HEK293T (cell line): ENCODE measurements around the gene TNPO1.

ENCODE experiments used
- ELF4 ChIP-seq: fragments of 450-650 bp; IDR thresholded peaks from 2 replicates; pipeline ENCODE4 v1.6.1; 2017; ENCODE audit warnings: antibody characterized with exemption
- FOXM1 ChIP-seq: fragments of 450-650 bp; IDR thresholded peaks from 2 replicates; pipeline ENCODE4 v1.6.1; 2017; ENCODE audit warnings: mild to moderate bottlenecking, borderline replicate concordance
- NFRKB ChIP-seq: fragments of 450-650 bp; IDR thresholded peaks from 2 replicates; pipeline ENCODE4 v1.6.1; 2016; ENCODE audit warnings: mild to moderate bottlenecking, moderate library complexity
- SP1 ChIP-seq: fragments of 450-650 bp; IDR thresholded peaks from 2 replicates; pipeline ENCODE4 v1.6.1; 2017
- SUZ12 ChIP-seq: fragments of 450-650 bp; IDR thresholded peaks from 2 replicates; pipeline ENCODE4 v1.6.1; 2016; ENCODE audit warnings: mild to moderate bottlenecking
- ZNF384 ChIP-seq: fragments of 450-650 bp; IDR thresholded peaks from 2 replicates; pipeline ENCODE4 v1.6.1; 2016
- TF ChIP-seq, protein P1 (sequence below): fragments of 450-650 bp; IDR thresholded peaks from 2 replicates; pipeline ENCODE4 v1.6.1; 2016

GRCh38 chr5:72878854-72879253 lies 62.4 kb downstream of the TNPO1 start:
- TF ChIP-seq FOXM1 (no peak), ELF4 (no peak), NFRKB (no peak), SP1 (no peak), ZNF384 (no peak), SUZ12 (no peak)
- TF ChIP-seq, protein P1, sequence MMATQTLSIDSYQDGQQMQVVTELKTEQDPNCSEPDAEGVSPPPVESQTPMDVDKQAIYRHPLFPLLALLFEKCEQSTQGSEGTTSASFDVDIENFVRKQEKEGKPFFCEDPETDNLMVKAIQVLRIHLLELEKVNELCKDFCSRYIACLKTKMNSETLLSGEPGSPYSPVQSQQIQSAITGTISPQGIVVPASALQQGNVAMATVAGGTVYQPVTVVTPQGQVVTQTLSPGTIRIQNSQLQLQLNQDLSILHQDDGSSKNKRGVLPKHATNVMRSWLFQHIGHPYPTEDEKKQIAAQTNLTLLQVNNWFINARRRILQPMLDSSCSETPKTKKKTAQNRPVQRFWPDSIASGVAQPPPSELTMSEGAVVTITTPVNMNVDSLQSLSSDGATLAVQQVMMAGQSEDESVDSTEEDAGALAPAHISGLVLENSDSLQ: no peak
